K562 (cell line): ENCODE results near the gene AKT1. TPM values are rescaled to one million over a fixed set of nuclear protein-coding genes. Genes with fewer than 3 reads are reported as not detected.

Experiments used
- CBFB ChIP-seq: sonication (generic); formaldehyde crosslinking; IDR thresholded peaks from 2 replicates; pipeline ENCODE4 v1.4.0; 2020; ENCODE audit warnings: mild to moderate bottlenecking, missing genetic modification reagents
- CHD4 ChIP-seq: fragments of 200-600 bp; sonication (generic); IDR thresholded peaks from 3 replicates; pipeline ENCODE4 v1.6.1; 2012; ENCODE audit warnings: low read depth, mild to moderate bottlenecking, mixed read lengths, low read length, inconsistent platforms; ENCODE audit not compliant: insufficient read depth, insufficient replicate concordance, poor library complexity, severe bottlenecking
- NFE2L1 ChIP-seq: fragments of 450-650 bp; IDR thresholded peaks from 2 replicates; pipeline ENCODE4 v1.6.1; 2016; ENCODE audit warnings: missing genetic modification characterization, low read depth, mild to moderate bottlenecking, missing compliant biosample characterization, moderate library complexity, borderline replicate concordance
- PYGO2 ChIP-seq: fragments of 450-650 bp; IDR thresholded peaks from 2 replicates; pipeline ENCODE4 v1.6.1; 2016; ENCODE audit warnings: mild to moderate bottlenecking, missing genetic modification characterization, moderate library complexity, missing compliant biosample characterization
- RBBP5 ChIP-seq: fragments of 200-600 bp; sonication (generic); IDR thresholded peaks from 2 replicates; pipeline ENCODE4 v1.6.1; 2012; ENCODE audit warnings: borderline replicate concordance, mild to moderate bottlenecking, low read length, control low read depth, inconsistent platforms; ENCODE audit not compliant: insufficient read depth, poor library complexity, severe bottlenecking
- STAT5B ChIP-seq: fragments of 250-450 bp; sonication (Bioruptor Pico); IDR thresholded peaks from 2 replicates; pipeline ENCODE4 v1.8.0; 2021; ENCODE audit warnings: mild to moderate bottlenecking, inconsistent platforms
- ZFX ChIP-seq: sonication (generic); formaldehyde crosslinking; IDR thresholded peaks from 2 replicates; pipeline ENCODE4 v1.8.0; 2022; ENCODE audit warnings: mild to moderate bottlenecking, missing genetic modification reagents, moderate library complexity
- ZNF124 ChIP-seq: sonication (generic); formaldehyde crosslinking; IDR thresholded peaks from 2 replicates; pipeline ENCODE4 v1.8.1; 2022; ENCODE audit warnings: missing genetic modification reagents
- ZNF324 ChIP-seq: fragments of 250-450 bp; sonication (Bioruptor Pico); IDR thresholded peaks from 2 replicates; pipeline ENCODE4 v1.4.0; 2020; ENCODE audit warnings: mild to moderate bottlenecking
- polyA plus RNA-seq, 8 experiments: library from polyadenylated mRNA; depleted of rRNA in 4 of 8; stranded (reverse) in 5 of 8; unstranded in 3 of 8; fragments of >200 nt; fragmentation: Nextera tagmentation in 2 of 8; fragmentation: Illumina TruSeq in 1 of 8; extraction: Ambion mirVana in 2 of 8; extraction: Trizol in 1 of 8; gene quantifications; 2 replicates each; pipeline versions ENCODE4 v1.2.1 to v1.2.3, GENCODE V29; 2011 to 2014; ENCODE audit warnings: inconsistent platforms in 1 of 8, missing spikeins in 1 of 8
- total RNA-seq, 7 experiments: library from RNA; depleted of rRNA in 6 of 7; stranded (reverse); fragments of >200 nt in 6 of 7; fragmentation: Illumina TruSeq in 2 of 7; extraction: Trizol in 2 of 7; gene quantifications; 2 replicates each; pipeline versions ENCODE4 v1.2.1 to v1.2.3, GENCODE V29; 2011 to 2021; ENCODE audit warnings: low replicate concordance in 1 of 7
- TF ChIP-seq, protein P1 (sequence below): fragments of 450-650 bp; conservative IDR thresholded peaks from 2 replicates; pipeline ENCODE4 v1.6.1; 2016; ENCODE audit warnings: missing genetic modification characterization, low read depth, mild to moderate bottlenecking, missing compliant biosample characterization, moderate library complexity
- TF ChIP-seq, protein P2 (sequence below): fragments of 200-600 bp; sonication (generic); IDR thresholded peaks from one replicate; pipeline ENCODE4 v1.6.1; 2012; ENCODE audit warnings: mild to moderate bottlenecking, low read depth, low read length, inconsistent platforms
- TF ChIP-seq, protein P3 (sequence below): fragments of 450-650 bp; IDR thresholded peaks from 2 replicates; pipeline ENCODE4 v1.6.1; 2017; ENCODE audit warnings: antibody characterized with exemption

The AKT1 gene
- total and polyA plus RNA-seq, 9 of the 15 experiments (the other 6 are each of a cell fraction or from before 2014, with no cell fraction given), result 0.49 to 132 (median 75.1) TPM

DNA sequence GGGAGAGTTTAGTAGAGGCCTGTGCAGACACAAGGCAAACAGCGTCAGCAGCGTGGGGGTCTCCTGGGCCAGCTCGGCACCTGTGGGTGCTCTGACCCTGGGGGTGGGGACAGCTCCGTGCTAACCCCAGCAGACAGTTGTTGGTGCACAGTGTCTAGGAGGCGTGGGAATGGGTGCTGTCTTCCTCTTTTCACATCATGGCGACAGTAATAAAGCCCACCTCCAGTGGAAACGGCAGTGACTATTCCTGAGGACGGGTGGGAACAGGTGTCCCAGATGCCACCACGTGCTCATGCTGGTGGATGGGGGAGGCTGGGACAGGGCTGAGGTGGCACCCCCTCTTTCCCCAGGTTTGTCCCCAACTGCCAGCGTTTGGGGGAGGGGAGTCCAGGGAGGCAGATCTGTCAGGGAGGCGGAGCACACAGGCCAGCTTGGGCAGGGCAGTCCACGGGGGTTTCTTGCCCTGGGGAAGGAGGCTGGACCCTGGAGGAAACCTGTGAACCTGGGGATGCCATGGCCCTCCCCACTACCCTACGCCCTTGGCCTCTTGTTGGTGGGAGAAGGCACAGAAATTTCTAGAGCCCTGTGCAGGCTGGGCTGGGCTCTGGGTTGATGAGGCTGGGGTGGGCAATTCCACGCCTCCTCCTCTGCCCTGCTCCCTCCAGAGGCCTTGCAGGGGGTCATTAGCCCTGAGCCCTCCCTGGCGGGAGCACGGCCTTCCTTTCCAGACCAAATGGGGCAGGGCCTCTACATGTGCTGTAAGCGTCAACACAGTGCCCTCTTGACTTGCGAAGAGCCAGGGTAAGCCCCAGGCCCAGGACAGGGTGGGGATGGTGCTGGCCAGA is 9.2 kb upstream of the AKT1 start (continued):
- TF ChIP-seq, protein P1, sequence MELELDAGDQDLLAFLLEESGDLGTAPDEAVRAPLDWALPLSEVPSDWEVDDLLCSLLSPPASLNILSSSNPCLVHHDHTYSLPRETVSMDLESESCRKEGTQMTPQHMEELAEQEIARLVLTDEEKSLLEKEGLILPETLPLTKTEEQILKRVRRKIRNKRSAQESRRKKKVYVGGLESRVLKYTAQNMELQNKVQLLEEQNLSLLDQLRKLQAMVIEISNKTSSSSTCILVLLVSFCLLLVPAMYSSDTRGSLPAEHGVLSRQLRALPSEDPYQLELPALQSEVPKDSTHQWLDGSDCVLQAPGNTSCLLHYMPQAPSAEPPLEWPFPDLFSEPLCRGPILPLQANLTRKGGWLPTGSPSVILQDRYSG (tag), result no peak
- TF ChIP-seq, protein P2, sequence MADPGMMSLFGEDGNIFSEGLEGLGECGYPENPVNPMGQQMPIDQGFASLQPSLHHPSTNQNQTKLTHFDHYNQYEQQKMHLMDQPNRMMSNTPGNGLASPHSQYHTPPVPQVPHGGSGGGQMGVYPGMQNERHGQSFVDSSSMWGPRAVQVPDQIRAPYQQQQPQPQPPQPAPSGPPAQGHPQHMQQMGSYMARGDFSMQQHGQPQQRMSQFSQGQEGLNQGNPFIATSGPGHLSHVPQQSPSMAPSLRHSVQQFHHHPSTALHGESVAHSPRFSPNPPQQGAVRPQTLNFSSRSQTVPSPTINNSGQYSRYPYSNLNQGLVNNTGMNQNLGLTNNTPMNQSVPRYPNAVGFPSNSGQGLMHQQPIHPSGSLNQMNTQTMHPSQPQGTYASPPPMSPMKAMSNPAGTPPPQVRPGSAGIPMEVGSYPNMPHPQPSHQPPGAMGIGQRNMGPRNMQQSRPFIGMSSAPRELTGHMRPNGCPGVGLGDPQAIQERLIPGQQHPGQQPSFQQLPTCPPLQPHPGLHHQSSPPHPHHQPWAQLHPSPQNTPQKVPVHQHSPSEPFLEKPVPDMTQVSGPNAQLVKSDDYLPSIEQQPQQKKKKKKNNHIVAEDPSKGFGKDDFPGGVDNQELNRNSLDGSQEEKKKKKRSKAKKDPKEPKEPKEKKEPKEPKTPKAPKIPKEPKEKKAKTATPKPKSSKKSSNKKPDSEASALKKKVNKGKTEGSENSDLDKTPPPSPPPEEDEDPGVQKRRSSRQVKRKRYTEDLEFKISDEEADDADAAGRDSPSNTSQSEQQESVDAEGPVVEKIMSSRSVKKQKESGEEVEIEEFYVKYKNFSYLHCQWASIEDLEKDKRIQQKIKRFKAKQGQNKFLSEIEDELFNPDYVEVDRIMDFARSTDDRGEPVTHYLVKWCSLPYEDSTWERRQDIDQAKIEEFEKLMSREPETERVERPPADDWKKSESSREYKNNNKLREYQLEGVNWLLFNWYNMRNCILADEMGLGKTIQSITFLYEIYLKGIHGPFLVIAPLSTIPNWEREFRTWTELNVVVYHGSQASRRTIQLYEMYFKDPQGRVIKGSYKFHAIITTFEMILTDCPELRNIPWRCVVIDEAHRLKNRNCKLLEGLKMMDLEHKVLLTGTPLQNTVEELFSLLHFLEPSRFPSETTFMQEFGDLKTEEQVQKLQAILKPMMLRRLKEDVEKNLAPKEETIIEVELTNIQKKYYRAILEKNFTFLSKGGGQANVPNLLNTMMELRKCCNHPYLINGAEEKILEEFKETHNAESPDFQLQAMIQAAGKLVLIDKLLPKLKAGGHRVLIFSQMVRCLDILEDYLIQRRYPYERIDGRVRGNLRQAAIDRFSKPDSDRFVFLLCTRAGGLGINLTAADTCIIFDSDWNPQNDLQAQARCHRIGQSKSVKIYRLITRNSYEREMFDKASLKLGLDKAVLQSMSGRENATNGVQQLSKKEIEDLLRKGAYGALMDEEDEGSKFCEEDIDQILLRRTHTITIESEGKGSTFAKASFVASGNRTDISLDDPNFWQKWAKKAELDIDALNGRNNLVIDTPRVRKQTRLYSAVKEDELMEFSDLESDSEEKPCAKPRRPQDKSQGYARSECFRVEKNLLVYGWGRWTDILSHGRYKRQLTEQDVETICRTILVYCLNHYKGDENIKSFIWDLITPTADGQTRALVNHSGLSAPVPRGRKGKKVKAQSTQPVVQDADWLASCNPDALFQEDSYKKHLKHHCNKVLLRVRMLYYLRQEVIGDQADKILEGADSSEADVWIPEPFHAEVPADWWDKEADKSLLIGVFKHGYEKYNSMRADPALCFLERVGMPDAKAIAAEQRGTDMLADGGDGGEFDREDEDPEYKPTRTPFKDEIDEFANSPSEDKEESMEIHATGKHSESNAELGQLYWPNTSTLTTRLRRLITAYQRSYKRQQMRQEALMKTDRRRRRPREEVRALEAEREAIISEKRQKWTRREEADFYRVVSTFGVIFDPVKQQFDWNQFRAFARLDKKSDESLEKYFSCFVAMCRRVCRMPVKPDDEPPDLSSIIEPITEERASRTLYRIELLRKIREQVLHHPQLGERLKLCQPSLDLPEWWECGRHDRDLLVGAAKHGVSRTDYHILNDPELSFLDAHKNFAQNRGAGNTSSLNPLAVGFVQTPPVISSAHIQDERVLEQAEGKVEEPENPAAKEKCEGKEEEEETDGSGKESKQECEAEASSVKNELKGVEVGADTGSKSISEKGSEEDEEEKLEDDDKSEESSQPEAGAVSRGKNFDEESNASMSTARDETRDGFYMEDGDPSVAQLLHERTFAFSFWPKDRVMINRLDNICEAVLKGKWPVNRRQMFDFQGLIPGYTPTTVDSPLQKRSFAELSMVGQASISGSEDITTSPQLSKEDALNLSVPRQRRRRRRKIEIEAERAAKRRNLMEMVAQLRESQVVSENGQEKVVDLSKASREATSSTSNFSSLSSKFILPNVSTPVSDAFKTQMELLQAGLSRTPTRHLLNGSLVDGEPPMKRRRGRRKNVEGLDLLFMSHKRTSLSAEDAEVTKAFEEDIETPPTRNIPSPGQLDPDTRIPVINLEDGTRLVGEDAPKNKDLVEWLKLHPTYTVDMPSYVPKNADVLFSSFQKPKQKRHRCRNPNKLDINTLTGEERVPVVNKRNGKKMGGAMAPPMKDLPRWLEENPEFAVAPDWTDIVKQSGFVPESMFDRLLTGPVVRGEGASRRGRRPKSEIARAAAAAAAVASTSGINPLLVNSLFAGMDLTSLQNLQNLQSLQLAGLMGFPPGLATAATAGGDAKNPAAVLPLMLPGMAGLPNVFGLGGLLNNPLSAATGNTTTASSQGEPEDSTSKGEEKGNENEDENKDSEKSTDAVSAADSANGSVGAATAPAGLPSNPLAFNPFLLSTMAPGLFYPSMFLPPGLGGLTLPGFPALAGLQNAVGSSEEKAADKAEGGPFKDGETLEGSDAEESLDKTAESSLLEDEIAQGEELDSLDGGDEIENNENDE, result no peak
- TF ChIP-seq CHD4 (no peak), RBBP5 (peak; percentile 8), ZFX (CRISPR knock-in tag) (peak; percentile 47), ZNF324 (CRISPR knock-in tag) (no peak), NFE2L1 (tag) (no peak), STAT5B (no peak), PYGO2 (tag) (no peak), ZNF124 (CRISPR knock-in tag) (no peak), CBFB (CRISPR knock-in tag) (no peak)
- TF ChIP-seq, protein P3, sequence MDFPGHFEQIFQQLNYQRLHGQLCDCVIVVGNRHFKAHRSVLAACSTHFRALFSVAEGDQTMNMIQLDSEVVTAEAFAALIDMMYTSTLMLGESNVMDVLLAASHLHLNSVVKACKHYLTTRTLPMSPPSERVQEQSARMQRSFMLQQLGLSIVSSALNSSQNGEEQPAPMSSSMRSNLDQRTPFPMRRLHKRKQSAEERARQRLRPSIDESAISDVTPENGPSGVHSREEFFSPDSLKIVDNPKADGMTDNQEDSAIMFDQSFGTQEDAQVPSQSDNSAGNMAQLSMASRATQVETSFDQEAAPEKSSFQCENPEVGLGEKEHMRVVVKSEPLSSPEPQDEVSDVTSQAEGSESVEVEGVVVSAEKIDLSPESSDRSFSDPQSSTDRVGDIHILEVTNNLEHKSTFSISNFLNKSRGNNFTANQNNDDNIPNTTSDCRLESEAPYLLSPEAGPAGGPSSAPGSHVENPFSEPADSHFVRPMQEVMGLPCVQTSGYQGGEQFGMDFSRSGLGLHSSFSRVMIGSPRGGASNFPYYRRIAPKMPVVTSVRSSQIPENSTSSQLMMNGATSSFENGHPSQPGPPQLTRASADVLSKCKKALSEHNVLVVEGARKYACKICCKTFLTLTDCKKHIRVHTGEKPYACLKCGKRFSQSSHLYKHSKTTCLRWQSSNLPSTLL, result no peak
